Stimulated activated CD4-positive, alpha-beta T cell treated with anti-CD3 and anti-CD28 coated beads, TNF-alpha, amount 100 ng/mL, for 1 hour (primary cell): ENCODE data around the gene RNF10.
"Not testable (repeated sequence)": the region's sequence is repeated elsewhere in the genome, so short reads cannot be mapped to it uniquely, and the experiment has no call there.

Source experiments
- DNase-seq, 3 donors: peaks; one replicate each; pipeline ENCODE4 v3.0.0-alpha.2; 2020; ENCODE audit warnings: low read depth in 3 of 3, low spot score in 1 of 3

Gene RNF10

DNA sequence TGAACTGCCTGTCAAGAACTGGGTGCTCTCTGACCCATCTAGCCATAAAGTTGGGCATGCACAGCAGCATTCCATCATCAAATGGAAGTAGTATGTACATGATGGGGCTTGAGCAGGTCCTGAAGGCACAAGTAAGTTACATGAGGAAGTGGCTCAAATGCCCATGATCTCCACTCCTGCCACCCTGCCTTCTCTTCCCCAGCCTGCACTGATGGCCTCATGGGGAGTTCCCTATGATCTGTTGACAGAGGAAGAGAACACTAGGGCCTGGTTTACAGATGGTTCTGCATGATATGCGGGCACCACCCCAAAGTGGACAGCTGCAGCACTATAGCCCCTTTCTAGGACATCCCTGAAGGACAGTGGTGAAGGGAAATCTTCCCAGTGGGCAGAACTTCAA lies 77.4 kb downstream of the RNF10 start:
- DNase-seq: not testable (repeated sequence)

DNA sequence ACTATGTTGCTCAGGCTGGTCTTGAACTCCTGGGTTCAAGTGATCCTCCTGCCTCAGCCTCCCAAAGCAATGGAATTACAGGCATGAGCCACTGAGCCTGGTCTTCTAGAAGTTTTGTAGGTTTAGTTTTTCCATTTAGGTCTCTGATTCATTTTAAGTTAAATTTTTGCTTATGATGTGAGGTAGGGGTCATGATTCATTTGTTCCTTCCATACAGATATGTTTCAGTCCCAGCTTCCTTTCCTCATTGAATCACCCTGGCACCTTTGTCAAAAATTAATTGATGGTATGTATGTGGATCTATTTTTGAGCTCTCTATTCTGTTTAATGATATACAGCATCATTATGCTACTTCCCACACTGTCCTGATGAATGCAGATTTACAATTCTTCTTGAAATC lies 80.7 kb downstream of the RNF10 start:
- DNase-seq: no peak

DNA sequence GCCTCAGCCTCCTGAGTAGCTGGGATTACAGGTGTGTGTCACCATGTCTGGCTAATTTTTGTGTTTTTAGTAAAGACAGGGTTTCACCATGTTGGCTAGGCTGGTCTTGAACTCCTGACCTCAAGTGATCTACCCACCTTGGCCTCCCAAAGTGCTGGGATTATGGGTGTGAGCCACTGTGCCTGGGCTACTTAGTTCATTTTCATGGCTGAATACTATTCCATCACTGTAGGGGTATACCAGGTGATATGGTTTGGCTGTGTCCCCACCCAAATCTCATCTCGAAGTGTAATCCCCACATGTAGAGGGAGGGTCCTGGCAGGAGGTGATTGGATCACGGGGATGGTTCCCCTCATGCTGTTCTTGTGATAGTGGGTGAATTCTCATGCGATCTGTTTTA lies 83.0 kb downstream of the RNF10 start:
- DNase-seq: not testable (repeated sequence)

DNA sequence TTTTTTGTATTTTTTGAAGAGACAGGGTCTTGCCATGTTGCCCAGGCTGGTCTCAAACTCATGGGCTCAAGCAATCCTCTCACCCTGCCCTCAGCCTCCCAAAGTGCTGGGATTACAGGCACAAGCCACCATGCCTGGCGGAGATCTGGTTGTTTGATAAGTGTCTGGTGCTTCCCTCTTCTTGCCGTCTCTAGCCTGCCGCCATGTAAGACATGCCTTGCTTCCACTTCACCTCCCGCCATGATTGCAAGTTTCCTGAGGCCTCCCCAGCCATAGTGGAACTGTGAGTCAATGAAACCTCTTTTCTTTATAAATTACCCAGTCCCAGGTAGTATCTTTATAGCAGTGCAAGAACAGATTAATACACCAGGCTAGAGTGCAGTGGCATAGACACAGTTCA lies 83.6 kb downstream of the RNF10 start:
- DNase-seq: not testable (repeated sequence)

DNA sequence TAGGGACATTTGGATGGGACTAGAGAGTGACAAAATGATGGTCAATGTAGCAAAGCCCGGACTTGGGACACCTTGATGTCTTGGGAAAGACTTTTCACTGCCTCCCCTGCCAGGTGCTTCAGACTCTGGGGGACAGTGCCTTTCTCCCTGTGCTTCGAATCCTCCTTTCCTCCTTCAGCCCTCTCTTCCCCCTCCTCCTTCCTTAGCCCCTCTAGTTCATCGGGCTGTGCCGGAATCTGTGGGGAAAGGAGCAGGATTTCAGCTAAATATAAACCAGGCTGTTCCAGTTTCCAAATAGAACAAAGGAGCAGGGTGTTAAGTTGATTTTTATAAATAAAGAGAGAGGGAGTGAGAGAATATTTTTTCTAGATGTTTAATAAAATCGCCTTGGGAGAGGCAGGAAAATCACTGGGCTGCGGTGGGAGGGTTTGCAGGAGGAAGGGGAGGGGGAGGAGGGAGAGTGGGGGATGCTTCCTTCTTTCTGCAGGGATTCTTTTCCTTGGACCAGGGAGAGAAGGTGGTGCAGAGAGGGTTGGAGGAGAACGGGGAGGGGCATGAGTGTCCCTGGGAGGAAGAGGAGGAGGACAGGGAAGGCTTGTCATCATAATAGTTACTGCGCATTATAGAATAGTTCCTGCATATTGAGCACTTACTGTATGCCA lies 84.9 kb downstream of the RNF10 start:
- DNase-seq: no peak

DNA sequence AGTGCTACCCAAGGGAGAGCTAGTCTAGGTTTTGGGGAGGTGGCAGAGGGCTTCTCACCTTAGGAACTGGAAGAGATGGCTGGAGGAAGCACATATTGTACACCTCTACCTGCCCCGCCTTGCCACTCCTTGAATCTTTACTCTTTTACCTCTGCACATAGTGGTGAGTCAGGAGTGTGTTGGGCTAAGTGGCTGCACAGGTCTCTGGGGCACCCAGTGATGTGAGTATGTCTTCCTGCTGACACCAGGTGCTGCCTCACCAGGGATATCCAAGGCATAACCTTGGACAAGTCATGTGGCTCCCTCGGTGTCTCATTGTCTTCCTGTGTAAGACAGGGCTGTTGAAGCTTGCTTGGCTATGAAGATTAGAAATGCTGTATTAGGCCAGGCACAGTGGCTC lies 86.5 kb downstream of the RNF10 start:
- no peak for DNase-seq

DNA sequence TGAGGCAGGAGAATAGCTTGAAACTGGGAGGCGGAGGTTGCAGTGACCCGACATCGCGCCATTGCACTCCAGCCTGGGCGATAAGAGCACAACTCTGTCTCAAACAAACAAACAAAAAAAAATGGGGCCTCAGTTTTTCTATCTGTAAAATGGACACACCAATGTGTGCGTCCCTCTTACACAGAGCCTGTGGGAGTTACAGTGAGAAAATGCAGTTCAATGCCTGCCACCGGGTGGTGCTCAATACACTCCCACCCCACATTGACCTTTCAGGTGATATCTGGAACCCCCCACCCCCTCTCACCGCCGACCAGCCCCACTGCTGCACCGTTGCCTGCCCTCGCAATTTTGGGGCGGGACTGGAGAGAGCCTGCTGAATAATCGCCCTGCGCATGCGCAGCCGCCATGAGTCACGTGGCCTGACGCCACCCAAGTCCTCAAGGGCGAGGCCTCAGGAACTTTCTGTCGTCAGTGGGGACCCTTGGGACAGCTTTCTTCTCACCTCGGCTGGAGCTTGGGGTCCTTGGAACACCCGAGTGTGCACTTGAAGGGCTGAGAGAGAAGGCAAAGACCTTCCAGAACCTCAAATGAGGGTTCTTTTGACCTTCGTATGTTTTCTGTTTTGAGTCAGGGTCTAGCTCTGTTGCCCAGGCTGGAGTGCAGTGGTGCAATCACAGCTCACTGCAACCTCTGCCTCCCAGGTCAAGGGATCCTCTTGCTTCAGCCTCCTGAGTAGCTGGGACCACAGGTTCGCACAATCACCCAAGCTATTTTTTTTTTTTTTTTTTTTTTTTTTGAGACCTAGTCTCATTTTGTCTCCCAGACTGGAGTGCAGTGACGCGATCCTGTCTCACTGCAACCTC lies 91.6 kb downstream of the RNF10 start:
- no peak for DNase-seq
